ENCODE data around the gene EML6. TPM values are rescaled to one million over a fixed set of nuclear protein-coding genes. Genes with fewer than 3 reads are reported as not detected.

Gene EML6
- total and polyA plus RNA-seq, 5 donors = 0.26 to 1.5 (median 0.72) TPM

GRCh38 chr2:54725343-54726099, 2.1 kb downstream of the EML6 start:
- DNase-seq = no peak
- Histone ChIP-seq H3K4me3 (ENCODE audit: low read length) (peak overlapping the region; percentile 80), H3K9me3 (ENCODE audit: control insufficient read depth, low read length) (no peaks in the 10 kb centered on the region), H3K27me3 (ENCODE audit: control insufficient read depth, insufficient read depth) (no peaks in the 10 kb centered on the region), H3K4me1 (ENCODE audit: control insufficient read depth, insufficient read depth, low read length) (no peaks in the 10 kb centered on the region), H3K27ac (ENCODE audit: low read length) (no peak overlapping the region)
- 46% methylated on average over 8 of the region's 8 CpGs for WGBS
- no peak for ATAC-seq
- intact Hi-C loops (cut with DNase I) = loop anchor here in 2 of 4 donors (10.0 kb wide), 1 partner anchor 109 kb away; no protein-coding TSS in a partner anchor

- WGBS = 87% methylated on average over 1 of the region's 1 CpG
- Histone ChIP-seq H3K27me3 (ENCODE audit: control insufficient read depth, insufficient read depth) (no peaks in the 10 kb centered on the region), H3K4me1 (ENCODE audit: control insufficient read depth, insufficient read depth, low read length) (no peaks in the 10 kb centered on the region), H3K4me3 (ENCODE audit: low read length) (no peak overlapping the region), H3K9me3 (ENCODE audit: control insufficient read depth, low read length) (no peaks in the 10 kb centered on the region), H3K27ac (ENCODE audit: low read length) (no peak overlapping the region)
- DNase-seq = no peak
- intact Hi-C loops (cut with DNase I) = loop anchor here in 2 of 4 donors (10.0 kb wide), 1 partner anchor 108 kb away; no protein-coding TSS in a partner anchor
- ATAC-seq = no peak
These were observed 3.0 kb downstream of the EML6 start for GRCh38 chr2:54726431-54726830.

- intact Hi-C loops (cut with DNase I) = loop anchor here in 2 of 4 donors (10.0 kb wide), 1 partner anchor 108 kb away; no protein-coding TSS in a partner anchor
These were observed 3.5 kb downstream of the EML6 start for GRCh38 chr2:54726940-54727339.

GRCh38 chr2:54728669-54729120, 5.2 kb downstream of the EML6 start:
- intact Hi-C loops (cut with DNase I) = loop anchor here in 2 of 4 donors (10.0 kb wide), 1 partner anchor 106 kb away; no protein-coding TSS in a partner anchor
- WGBS = 77% methylated on average over 4 of the region's 4 CpGs

More at GRCh38 chr2:54726940-54727339, 3.5 kb downstream of the EML6 start:
- Histone ChIP-seq H3K4me3 (ENCODE audit: low read length) (no peak overlapping the region), H3K4me1 (ENCODE audit: control insufficient read depth, insufficient read depth, low read length) (no peaks in the 10 kb centered on the region), H3K9me3 (ENCODE audit: control insufficient read depth, low read length) (no peaks in the 10 kb centered on the region), H3K27me3 (ENCODE audit: control insufficient read depth, insufficient read depth) (no peaks in the 10 kb centered on the region), H3K27ac (ENCODE audit: low read length) (no peak overlapping the region)
- DNase-seq (no peak), ATAC-seq (no peak)
- WGBS = 68% methylated on average over 2 of the region's 2 CpGs

GRCh38 chr2:54735636-54736035, 12.2 kb downstream of the EML6 start:
- Histone ChIP-seq H3K4me3 (ENCODE audit: low read length) (no peak overlapping the region), H3K4me1 (ENCODE audit: control insufficient read depth, insufficient read depth, low read length) (no peaks in the 10 kb centered on the region), H3K27me3 (ENCODE audit: control insufficient read depth, insufficient read depth) (no peaks in the 10 kb centered on the region), H3K9me3 (ENCODE audit: control insufficient read depth, low read length) (no peaks in the 10 kb centered on the region), H3K27ac (ENCODE audit: low read length) (no peak overlapping the region)
- intact Hi-C loops (cut with DNase I) = no loop called here
- no peak for ATAC-seq
- WGBS = 49% methylated on average over 2 of the region's 2 CpGs
- no peak for DNase-seq

More at GRCh38 chr2:54728669-54729120, 5.2 kb downstream of the EML6 start:
- no peak for DNase-seq
- H3K9me3 ChIP-seq (ENCODE audit: control insufficient read depth, low read length) = no peaks in the 10 kb centered on the region
- no peak for ATAC-seq
- no peaks in the 10 kb centered on the region for H3K4me1 ChIP-seq (ENCODE audit: control insufficient read depth, insufficient read depth, low read length)
- H3K27me3 ChIP-seq (ENCODE audit: control insufficient read depth, insufficient read depth) = no peaks in the 10 kb centered on the region
- no peak overlapping the region for H3K27ac ChIP-seq (ENCODE audit: low read length)
- no peak overlapping the region for H3K4me3 ChIP-seq (ENCODE audit: low read length)

- Histone ChIP-seq H3K27ac (ENCODE audit: low read length) (no peak overlapping the region), H3K27me3 (ENCODE audit: control insufficient read depth, insufficient read depth) (no peaks in the 10 kb centered on the region), H3K4me3 (ENCODE audit: low read length) (no peak overlapping the region), H3K4me1 (ENCODE audit: control insufficient read depth, insufficient read depth, low read length) (no peaks in the 10 kb centered on the region), H3K9me3 (ENCODE audit: control insufficient read depth, low read length) (no peaks in the 10 kb centered on the region)
- intact Hi-C loops (cut with DNase I) = no loop called here
- DNase-seq (no peak), ATAC-seq (no peak)
These were observed 14.8 kb downstream of the EML6 start for GRCh38 chr2:54738281-54738680.

GRCh38 chr2:54740333-54740732, 16.9 kb downstream of the EML6 start:
- no peaks in the 10 kb centered on the region for H3K27me3 ChIP-seq (ENCODE audit: control insufficient read depth, insufficient read depth)
- H3K9me3 ChIP-seq (ENCODE audit: control insufficient read depth, low read length) = no peaks in the 10 kb centered on the region
- no peak overlapping the region for H3K27ac ChIP-seq (ENCODE audit: low read length)
- DNase-seq = no peak
- 82% methylated on average over 2 of the region's 2 CpGs for WGBS
- intact Hi-C loops (cut with DNase I) = no loop called here
- no peak overlapping the region for H3K4me3 ChIP-seq (ENCODE audit: low read length)
- no peak for ATAC-seq
- H3K4me1 ChIP-seq (ENCODE audit: control insufficient read depth, insufficient read depth, low read length) = no peaks in the 10 kb centered on the region

GRCh38 chr2:54741250-54741649, 17.8 kb downstream of the EML6 start:
- no peaks in the 10 kb centered on the region for H3K9me3 ChIP-seq (ENCODE audit: control insufficient read depth, low read length)
- no peak overlapping the region for H3K27ac ChIP-seq (ENCODE audit: low read length)
- ATAC-seq (no peak), DNase-seq (no peak)
- 90% methylated on average over 1 of the region's 1 CpG for whole genome bisulfite sequencing
- no peaks in the 10 kb centered on the region for H3K4me1 ChIP-seq (ENCODE audit: control insufficient read depth, insufficient read depth, low read length)
- H3K27me3 ChIP-seq (ENCODE audit: control insufficient read depth, insufficient read depth) = no peaks in the 10 kb centered on the region
- intact Hi-C loops (cut with DNase I) = no loop called here
- no peak overlapping the region for H3K4me3 ChIP-seq (ENCODE audit: low read length)

- no peak for DNase-seq
- no peak for ATAC-seq
- 90% methylated on average over 5 of the region's 5 CpGs for WGBS
- no peaks in the 10 kb centered on the region for H3K4me1 ChIP-seq (ENCODE audit: control insufficient read depth, insufficient read depth, low read length)
- no peak overlapping the region for H3K27ac ChIP-seq (ENCODE audit: low read length)
- intact Hi-C loops (cut with DNase I) = no loop called here
- H3K27me3 ChIP-seq (ENCODE audit: control insufficient read depth, insufficient read depth) = no peaks in the 10 kb centered on the region
- no peaks in the 10 kb centered on the region for H3K9me3 ChIP-seq (ENCODE audit: control insufficient read depth, low read length)
- no peak overlapping the region for H3K4me3 ChIP-seq (ENCODE audit: low read length)
These were observed 26.6 kb downstream of the EML6 start for GRCh38 chr2:54750040-54750439.

GRCh38 chr2:54752439-54752838, 29.0 kb downstream of the EML6 start:
- Histone ChIP-seq H3K9me3 (ENCODE audit: control insufficient read depth, low read length) (no peaks in the 10 kb centered on the region), H3K27ac (ENCODE audit: low read length) (no peak overlapping the region), H3K4me3 (ENCODE audit: low read length) (no peak overlapping the region), H3K4me1 (ENCODE audit: control insufficient read depth, insufficient read depth, low read length) (no peaks in the 10 kb centered on the region), H3K27me3 (ENCODE audit: control insufficient read depth, insufficient read depth) (no peaks in the 10 kb centered on the region)
- intact Hi-C loops (cut with DNase I) = no loop called here
- ATAC-seq = no peak
- 99% methylated on average over 1 of the region's 1 CpG for WGBS
- DNase-seq = no peak

GRCh38 chr2:54755641-54756326, 32.3 kb downstream of the EML6 start:
- DNase-seq (no peak), ATAC-seq (no peak)
- 67% methylated on average over 9 of the region's 9 CpGs for WGBS
- intact Hi-C loops (cut with DNase I) = no loop called here
- H3K4me1 ChIP-seq (ENCODE audit: control insufficient read depth, insufficient read depth, low read length) = no peaks in the 10 kb centered on the region
- H3K4me3 ChIP-seq (ENCODE audit: low read length) = no peak overlapping the region
- no peaks in the 10 kb centered on the region for H3K9me3 ChIP-seq (ENCODE audit: control insufficient read depth, low read length)
- H3K27ac ChIP-seq (ENCODE audit: low read length) = no peak overlapping the region
- H3K27me3 ChIP-seq (ENCODE audit: control insufficient read depth, insufficient read depth) = no peaks in the 10 kb centered on the region

All from right cardiac atrium (tissue), 5 donors.